Breast epithelium (tissue), 3 donors: ENCODE results near the gene ABCA1.

Experiments
- POLR2A ChIP-seq: fragments of 450-650 bp; IDR thresholded peaks from one replicate; pipeline ENCODE4 v1.6.1; 2016; ENCODE audit warnings: antibody characterized with exemption, mild to moderate bottlenecking, moderate library complexity
- POLR2AphosphoS5 ChIP-seq, 3 donors: sonication (generic); formaldehyde crosslinking; IDR thresholded peaks; one replicate each; pipeline ENCODE4 v1.6.1; 2017; ENCODE audit warnings: antibody characterized with exemption in 3 of 3
- TF ChIP-seq, protein P1 (sequence below), 3 donors: fragments of 450-650 bp; IDR thresholded peaks; one replicate each; pipeline ENCODE4 v1.5.1; 2016 to 2017; ENCODE audit warnings: antibody characterized with exemption in 3 of 3, mild to moderate bottlenecking in 3 of 3, moderate library complexity in 3 of 3

DNA sequence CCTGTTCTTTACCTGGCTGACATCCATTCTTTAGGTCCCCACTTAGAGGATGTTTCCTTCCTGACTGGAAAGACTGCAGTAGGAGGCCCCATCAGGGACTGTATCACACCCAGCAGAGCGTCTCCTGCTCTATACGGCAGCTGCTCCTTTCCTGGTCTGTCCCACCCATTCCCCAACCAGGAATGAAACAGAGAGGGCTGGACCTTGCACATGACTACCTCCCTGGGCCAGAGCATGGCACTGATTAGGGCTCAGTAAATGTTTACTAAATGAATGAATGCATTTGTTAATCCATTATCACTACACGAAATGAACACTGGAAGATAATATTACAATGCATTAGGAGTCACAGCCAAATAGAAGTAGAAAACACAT is 76.4 kb downstream of the ABCA1 start:
- TF ChIP-seq, protein P1, sequence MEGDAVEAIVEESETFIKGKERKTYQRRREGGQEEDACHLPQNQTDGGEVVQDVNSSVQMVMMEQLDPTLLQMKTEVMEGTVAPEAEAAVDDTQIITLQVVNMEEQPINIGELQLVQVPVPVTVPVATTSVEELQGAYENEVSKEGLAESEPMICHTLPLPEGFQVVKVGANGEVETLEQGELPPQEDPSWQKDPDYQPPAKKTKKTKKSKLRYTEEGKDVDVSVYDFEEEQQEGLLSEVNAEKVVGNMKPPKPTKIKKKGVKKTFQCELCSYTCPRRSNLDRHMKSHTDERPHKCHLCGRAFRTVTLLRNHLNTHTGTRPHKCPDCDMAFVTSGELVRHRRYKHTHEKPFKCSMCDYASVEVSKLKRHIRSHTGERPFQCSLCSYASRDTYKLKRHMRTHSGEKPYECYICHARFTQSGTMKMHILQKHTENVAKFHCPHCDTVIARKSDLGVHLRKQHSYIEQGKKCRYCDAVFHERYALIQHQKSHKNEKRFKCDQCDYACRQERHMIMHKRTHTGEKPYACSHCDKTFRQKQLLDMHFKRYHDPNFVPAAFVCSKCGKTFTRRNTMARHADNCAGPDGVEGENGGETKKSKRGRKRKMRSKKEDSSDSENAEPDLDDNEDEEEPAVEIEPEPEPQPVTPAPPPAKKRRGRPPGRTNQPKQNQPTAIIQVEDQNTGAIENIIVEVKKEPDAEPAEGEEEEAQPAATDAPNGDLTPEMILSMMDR (IDR thresholded peaks at IDR 0.05) = no peak
- TF ChIP-seq POLR2AphosphoS5 (IDR thresholded peaks at IDR 0.05) (no peak), POLR2A (no peak)
